ENCODE data around the gene FCN2. TPM values are rescaled to one million over a fixed set of nuclear protein-coding genes. Genes with fewer than 3 reads are reported as not detected.

The FCN2 gene
- total and polyA plus RNA-seq, 9 of the 15 experiments (the other 6 are each of a cell fraction or from before 2014, with no cell fraction given): not detected

GRCh38 chr9:134909511-134910481 is 29.2 kb downstream of the FCN2 start:
- intact Hi-C loops (cut with micrococcal nuclease) (no loop called here), in situ Hi-C loops (cut with MboI) (no loop called here)
- Histone ChIP-seq H3K79me2 (ENCODE audit: control insufficient read depth, insufficient read depth, low read length) (no peaks in the 10 kb centered on the region), H3K9me1 (ENCODE audit: control insufficient read depth, insufficient read depth, low read length) (no peaks in the 10 kb centered on the region), H3K4me1 (replicated peaks in 1 of 2; ENCODE audit: control insufficient read depth in 2 of 2, insufficient read depth in 2 of 2, low read length in 2 of 2) (no peaks in the 10 kb centered on the region), H3K9me3 (replicated peaks; ENCODE audit: control insufficient read depth, insufficient read depth, low read depth, low read length) (no peaks in the 10 kb centered on the region), H3K27ac (ENCODE audit: extremely low read depth, low read depth, low read length) (no peak overlapping the region), H4K20me1 (replicated peaks; ENCODE audit: control insufficient read depth, insufficient read depth, low read length) (peaks cover 5% of the 10 kb centered on the region), H3K27me3 (ENCODE audit: control insufficient read depth in 2 of 2, insufficient read depth in 2 of 2, low read length in 2 of 2) (peaks cover 11 to 55% of the 10 kb centered on the region in 2 experiments; a peak in 4 of 5 replicates), H3K9ac (ENCODE audit: insufficient read depth in 1 of 2, low read depth in 2 of 2, low read length in 2 of 2) (no peak overlapping the region), H3K4me2 (ENCODE audit: insufficient read depth, low read length) (no peak overlapping the region), H3K4me3 (no peak overlapping the region), H2AFZ (ENCODE audit: low read depth, low read length) (no peak overlapping the region), H3K36me3 (ENCODE audit: control insufficient read depth, insufficient read depth, low read length) (no peaks in the 10 kb centered on the region)
- DNase-seq (ENCODE audit: extremely low read depth in 1 of 4, low spot score in 3 of 4) (no peak), ATAC-seq (no peak), FAIRE-seq (no peak)
- POLR2A ChIA-PET: interaction anchor here (0.6 kb wide), 1 partner anchor 125 kb away, joined by 3 read pairs; no protein-coding TSS in a partner anchor
- CTCF ChIA-PET (ENCODE audit: low intra/inter-chr PET ratio): no interaction called here
- BruUV-seq (replicated peaks): no TSS peak
- under 1% methylated on average over 20 of the region's 24 CpGs for WGBS (ENCODE audit: insufficient coverage, low coverage, missing lambda C conversion rate)
- no peak for TF ChIP-seq RB1 (IDR thresholded peaks at IDR 0.05; ENCODE audit: low read depth)
- TF ChIP-seq ATF1 (CRISPR knock-in tag; IDR thresholded peaks at IDR 0.05): no peak
- TF ChIP-seq ATF1 (tag; IDR thresholded peaks at IDR 0.05): no peak
- TF ChIP-seq KDM5B (IDR thresholded peaks at IDR 0.05; ENCODE audit: insufficient replicate concordance, low read depth, low read length): no peak
- no peak for TF ChIP-seq ETS1 (conservative IDR thresholded peaks at IDR 0.05; ENCODE audit: control insufficient read depth, low read depth, low read length)
- no peak for TF ChIP-seq ZNF41 (CRISPR knock-in tag; conservative IDR thresholded peaks at IDR 0.05)
- TF ChIP-seq, protein P1, sequence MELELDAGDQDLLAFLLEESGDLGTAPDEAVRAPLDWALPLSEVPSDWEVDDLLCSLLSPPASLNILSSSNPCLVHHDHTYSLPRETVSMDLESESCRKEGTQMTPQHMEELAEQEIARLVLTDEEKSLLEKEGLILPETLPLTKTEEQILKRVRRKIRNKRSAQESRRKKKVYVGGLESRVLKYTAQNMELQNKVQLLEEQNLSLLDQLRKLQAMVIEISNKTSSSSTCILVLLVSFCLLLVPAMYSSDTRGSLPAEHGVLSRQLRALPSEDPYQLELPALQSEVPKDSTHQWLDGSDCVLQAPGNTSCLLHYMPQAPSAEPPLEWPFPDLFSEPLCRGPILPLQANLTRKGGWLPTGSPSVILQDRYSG (tag; conservative IDR thresholded peaks at IDR 0.05; ENCODE audit: low read depth): no peak
- TF ChIP-seq ZKSCAN8 (CRISPR knock-in tag; IDR thresholded peaks at IDR 0.05): no peak
- no peak for TF ChIP-seq GTF2F1 (IDR thresholded peaks at IDR 0.05; ENCODE audit: low read depth, low read length)
- TF ChIP-seq CTBP1 (IDR thresholded peaks at IDR 0.05; ENCODE audit: borderline replicate concordance): no peak
- TF ChIP-seq, protein P2, sequence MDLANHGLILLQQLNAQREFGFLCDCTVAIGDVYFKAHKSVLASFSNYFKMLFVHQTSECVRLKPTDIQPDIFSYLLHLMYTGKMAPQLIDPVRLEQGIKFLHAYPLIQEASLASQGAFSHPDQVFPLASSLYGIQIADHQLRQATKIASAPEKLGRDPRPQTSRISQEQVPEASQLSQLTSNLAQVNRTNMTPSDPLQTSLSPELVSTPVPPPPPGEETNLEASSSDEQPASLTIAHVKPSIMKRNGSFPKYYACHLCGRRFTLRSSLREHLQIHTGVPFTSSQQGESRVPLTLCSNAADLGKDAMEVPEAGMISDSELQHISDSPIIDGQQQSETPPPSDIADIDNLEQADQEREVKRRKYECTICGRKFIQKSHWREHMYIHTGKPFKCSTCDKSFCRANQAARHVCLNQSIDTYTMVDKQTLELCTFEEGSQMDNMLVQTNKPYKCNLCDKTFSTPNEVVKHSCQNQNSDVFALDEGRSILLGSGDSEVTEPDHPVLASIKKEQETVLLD (IDR thresholded peaks at IDR 0.05): no peak
- TF ChIP-seq KLF16 (IDR thresholded peaks at IDR 0.05): no peak
- no peak for TF ChIP-seq CBX3 (IDR thresholded peaks at IDR 0.05; ENCODE audit: borderline replicate concordance in 1 of 2, low read length in 2 of 2)
- TF ChIP-seq ZNF224 (CRISPR knock-in tag; IDR thresholded peaks at IDR 0.05): no peak
- TF ChIP-seq CLOCK (CRISPR knock-in tag; IDR thresholded peaks at IDR 0.05; ENCODE audit: borderline replicate concordance): no peak

Measured in K562 (cell line).